ENCODE data around the gene CPXM2. TPM values are rescaled to one million over a fixed set of nuclear protein-coding genes. Genes with fewer than 3 reads are reported as not detected.

Gene CPXM2
- total and polyA plus RNA-seq, 9 of the 15 experiments (the other 6 are each of a cell fraction or from before 2014, with no cell fraction given): not detected

DNA sequence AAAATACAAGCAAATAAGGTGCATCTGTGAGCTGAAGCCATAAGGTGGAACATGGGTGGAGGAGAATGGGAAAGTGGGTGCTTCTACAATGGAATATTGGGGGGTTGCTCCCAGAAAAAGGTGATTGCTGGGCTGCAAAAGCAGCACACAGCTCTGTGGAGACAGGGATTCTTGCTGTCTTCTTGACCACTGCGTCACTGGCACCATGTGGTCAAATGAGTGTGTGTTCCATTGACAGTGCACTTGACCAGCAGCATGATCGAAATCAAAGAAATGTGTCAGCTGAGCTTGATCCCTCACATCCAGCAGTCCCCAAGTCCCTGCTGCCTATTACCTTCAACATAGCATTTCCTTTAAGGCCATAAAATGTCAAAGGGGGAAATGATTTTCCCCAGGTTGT is 169.3 kb downstream of the CPXM2 start:
- WGBS (ENCODE audit: insufficient coverage, low coverage, missing lambda C conversion rate): 7% methylated on average over 2 of the region's 2 CpGs
- Histone ChIP-seq H3K9ac (ENCODE audit: insufficient read depth in 1 of 2, low read depth in 2 of 2, low read length in 2 of 2) (no peak overlapping the region), H3K27me3 (ENCODE audit: control insufficient read depth in 2 of 2, insufficient read depth in 2 of 2, low read length in 2 of 2) (peaks cover 0 to 6% of the 10 kb centered on the region in 2 experiments; a peak in 1 of 5 replicates)

More for the DNA sequence above, 169.3 kb downstream of the CPXM2 start:
- H3K4me2 ChIP-seq (ENCODE audit: insufficient read depth, low read length): no peak overlapping the region
- intact Hi-C loops (cut with micrococcal nuclease) (no loop called here), in situ Hi-C loops (cut with MboI) (no loop called here)
- TF ChIP-seq SRSF1 (IDR thresholded peaks at IDR 0.05; ENCODE audit: low read depth, low read length) (no peak), CHCHD3 (CRISPR knock-in tag; IDR thresholded peaks at IDR 0.05) (no peak), MXI1 (IDR thresholded peaks at IDR 0.05; ENCODE audit: low read depth, low read length) (no peak), HDAC3 (IDR thresholded peaks at IDR 0.05; ENCODE audit: borderline replicate concordance, partially characterized antibody) (no peak), DIDO1 (tag; IDR thresholded peaks at IDR 0.05; ENCODE audit: low read depth) (no peak), MTA3 (IDR thresholded peaks at IDR 0.05; ENCODE audit: borderline replicate concordance) (no peak), ZBTB7A (IDR thresholded peaks at IDR 0.05; ENCODE audit: borderline replicate concordance, control insufficient read depth, low read depth, low read length) (no peak), HSF4 (CRISPR knock-in tag; IDR thresholded peaks at IDR 0.05; ENCODE audit: borderline replicate concordance) (no peak), MCM7 (IDR thresholded peaks at IDR 0.05) (no peak), BCL6 (CRISPR knock-in tag; IDR thresholded peaks at IDR 0.05) (no peak), HDAC8 (tag; IDR thresholded peaks at IDR 0.05) (no peak), XRCC5 (IDR thresholded peaks at IDR 0.05; ENCODE audit: low read depth, low read length) (no peak), MECOM (CRISPR knock-in tag; IDR thresholded peaks at IDR 0.05) (no peak), HOXB6 (CRISPR knock-in tag; IDR thresholded peaks at IDR 0.05; ENCODE audit: borderline replicate concordance) (no peak), TSC22D4 (tag; IDR thresholded peaks at IDR 0.05) (no peak), GABPA (tag; conservative IDR thresholded peaks at IDR 0.05; ENCODE audit: low read depth) (no peak)
- TF ChIP-seq, protein P1, sequence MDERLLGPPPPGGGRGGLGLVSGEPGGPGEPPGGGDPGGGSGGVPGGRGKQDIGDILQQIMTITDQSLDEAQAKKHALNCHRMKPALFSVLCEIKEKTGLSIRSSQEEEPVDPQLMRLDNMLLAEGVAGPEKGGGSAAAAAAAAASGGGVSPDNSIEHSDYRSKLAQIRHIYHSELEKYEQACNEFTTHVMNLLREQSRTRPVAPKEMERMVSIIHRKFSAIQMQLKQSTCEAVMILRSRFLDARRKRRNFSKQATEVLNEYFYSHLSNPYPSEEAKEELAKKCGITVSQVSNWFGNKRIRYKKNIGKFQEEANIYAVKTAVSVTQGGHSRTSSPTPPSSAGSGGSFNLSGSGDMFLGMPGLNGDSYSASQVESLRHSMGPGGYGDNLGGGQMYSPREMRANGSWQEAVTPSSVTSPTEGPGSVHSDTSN (CRISPR knock-in tag; IDR thresholded peaks at IDR 0.05; ENCODE audit: low read depth): no peak
- TF ChIP-seq, protein P1 (tag; conservative IDR thresholded peaks at IDR 0.05; ENCODE audit: low read depth): no peak
- TF ChIP-seq, protein P2, sequence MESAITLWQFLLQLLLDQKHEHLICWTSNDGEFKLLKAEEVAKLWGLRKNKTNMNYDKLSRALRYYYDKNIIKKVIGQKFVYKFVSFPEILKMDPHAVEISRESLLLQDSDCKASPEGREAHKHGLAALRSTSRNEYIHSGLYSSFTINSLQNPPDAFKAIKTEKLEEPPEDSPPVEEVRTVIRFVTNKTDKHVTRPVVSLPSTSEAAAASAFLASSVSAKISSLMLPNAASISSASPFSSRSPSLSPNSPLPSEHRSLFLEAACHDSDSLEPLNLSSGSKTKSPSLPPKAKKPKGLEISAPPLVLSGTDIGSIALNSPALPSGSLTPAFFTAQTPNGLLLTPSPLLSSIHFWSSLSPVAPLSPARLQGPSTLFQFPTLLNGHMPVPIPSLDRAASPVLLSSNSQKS (CRISPR knock-in tag; IDR thresholded peaks at IDR 0.05): no peak
- TF ChIP-seq, protein P3, sequence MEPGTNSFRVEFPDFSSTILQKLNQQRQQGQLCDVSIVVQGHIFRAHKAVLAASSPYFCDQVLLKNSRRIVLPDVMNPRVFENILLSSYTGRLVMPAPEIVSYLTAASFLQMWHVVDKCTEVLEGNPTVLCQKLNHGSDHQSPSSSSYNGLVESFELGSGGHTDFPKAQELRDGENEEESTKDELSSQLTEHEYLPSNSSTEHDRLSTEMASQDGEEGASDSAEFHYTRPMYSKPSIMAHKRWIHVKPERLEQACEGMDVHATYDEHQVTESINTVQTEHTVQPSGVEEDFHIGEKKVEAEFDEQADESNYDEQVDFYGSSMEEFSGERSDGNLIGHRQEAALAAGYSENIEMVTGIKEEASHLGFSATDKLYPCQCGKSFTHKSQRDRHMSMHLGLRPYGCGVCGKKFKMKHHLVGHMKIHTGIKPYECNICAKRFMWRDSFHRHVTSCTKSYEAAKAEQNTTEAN (CRISPR knock-in tag; IDR thresholded peaks at IDR 0.05): no peak
- no peaks in the 10 kb centered on the region for H3K9me1 ChIP-seq (ENCODE audit: control insufficient read depth, insufficient read depth, low read length)
- FAIRE-seq (no peak), ATAC-seq (no peak), DNase-seq (ENCODE audit: extremely low read depth in 1 of 4, low spot score in 3 of 4) (no peak)
- H3K9me3 ChIP-seq (replicated peaks; ENCODE audit: control insufficient read depth, insufficient read depth, low read depth, low read length): no peaks in the 10 kb centered on the region
- ChIA-PET CTCF (ENCODE audit: low intra/inter-chr PET ratio) (no interaction called here), POLR2A (no interaction called here)
- no peaks in the 10 kb centered on the region for H4K20me1 ChIP-seq (replicated peaks; ENCODE audit: control insufficient read depth, insufficient read depth, low read length)
- H3K27ac ChIP-seq (ENCODE audit: extremely low read depth, low read depth, low read length): no peak overlapping the region
- H3K36me3 ChIP-seq (ENCODE audit: control insufficient read depth, insufficient read depth, low read length): no peaks in the 10 kb centered on the region
- no peak overlapping the region for H3K4me3 ChIP-seq
- H2AFZ ChIP-seq (ENCODE audit: low read depth, low read length): no peak overlapping the region
- no TSS peak for BruUV-seq (replicated peaks)
- no peaks in the 10 kb centered on the region for H3K4me1 ChIP-seq (replicated peaks in 1 of 2; ENCODE audit: control insufficient read depth in 2 of 2, insufficient read depth in 2 of 2, low read length in 2 of 2)
- H3K79me2 ChIP-seq (ENCODE audit: control insufficient read depth, insufficient read depth, low read length): no peaks in the 10 kb centered on the region

Measured in K562 (cell line).